ENCODE measurements around the gene MAP3K20.
"Not testable (repeated sequence)": the region's sequence is repeated elsewhere in the genome, so short reads cannot be mapped to it uniquely, and the experiment has no call there.

MAP3K20 gene

DNA sequence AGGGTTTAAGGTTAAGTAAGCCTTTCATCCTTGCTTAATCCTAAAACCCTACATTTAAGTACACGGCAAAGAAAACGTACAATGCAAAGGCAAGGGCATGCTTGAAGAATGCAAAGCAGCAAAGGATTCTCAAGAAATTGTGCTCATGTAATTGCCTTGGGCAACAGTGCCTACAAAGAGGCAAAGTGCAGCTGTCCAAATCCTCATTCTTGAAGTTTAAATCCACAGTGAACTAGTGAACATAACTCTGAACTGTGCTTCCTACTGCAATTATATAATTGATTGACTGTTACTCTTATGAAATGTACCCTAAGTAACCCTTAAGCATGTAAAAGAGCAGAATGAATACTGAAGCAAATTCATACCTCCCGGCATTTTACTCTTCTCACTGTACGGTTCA lies 85.4 kb downstream of the MAP3K20 start:
- no peak for DNase-seq (ENCODE audit: low read depth in 2 of 2)

DNA sequence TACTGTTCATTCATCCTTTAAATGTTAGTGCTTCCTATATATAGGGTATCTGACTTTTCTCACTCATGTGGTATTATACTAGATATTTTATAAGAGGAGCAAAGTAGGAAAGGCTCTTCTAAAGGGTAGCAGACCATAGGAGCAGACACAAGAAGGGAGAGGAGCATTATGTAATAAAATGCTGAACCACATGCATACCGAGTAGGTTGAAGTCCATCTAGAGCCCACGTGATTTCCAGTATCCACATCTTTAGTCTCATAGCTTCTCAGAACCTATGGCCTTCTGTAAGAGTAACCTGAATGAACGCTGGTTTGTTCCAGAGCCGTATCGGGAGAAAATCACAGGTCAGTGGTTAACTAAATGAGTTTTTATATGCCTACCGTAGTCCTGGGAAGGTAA lies 85.9 kb downstream of the MAP3K20 start:
- no peak for DNase-seq (ENCODE audit: low read depth in 2 of 2)

DNA sequence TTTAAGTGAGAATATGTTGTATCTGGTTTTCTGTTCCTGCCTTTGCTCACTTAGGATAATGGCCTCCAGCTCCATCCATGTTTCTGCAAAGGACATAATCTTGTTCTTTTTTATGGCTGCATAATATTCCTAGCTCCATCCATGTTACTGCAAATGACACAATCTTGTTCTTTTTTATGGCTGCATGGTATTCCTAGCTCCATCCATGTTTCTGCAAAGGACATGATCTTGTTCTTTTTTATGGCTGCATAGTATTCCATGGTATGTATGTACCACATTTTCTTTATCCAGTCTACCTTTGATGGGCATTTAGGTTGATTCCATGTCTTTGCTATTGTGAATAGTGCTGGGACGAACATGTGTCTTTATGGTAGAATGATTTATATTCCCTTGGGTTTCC lies 87.7 kb downstream of the MAP3K20 start:
- DNase-seq (ENCODE audit: low read depth in 2 of 2): not testable (repeated sequence)

DNA sequence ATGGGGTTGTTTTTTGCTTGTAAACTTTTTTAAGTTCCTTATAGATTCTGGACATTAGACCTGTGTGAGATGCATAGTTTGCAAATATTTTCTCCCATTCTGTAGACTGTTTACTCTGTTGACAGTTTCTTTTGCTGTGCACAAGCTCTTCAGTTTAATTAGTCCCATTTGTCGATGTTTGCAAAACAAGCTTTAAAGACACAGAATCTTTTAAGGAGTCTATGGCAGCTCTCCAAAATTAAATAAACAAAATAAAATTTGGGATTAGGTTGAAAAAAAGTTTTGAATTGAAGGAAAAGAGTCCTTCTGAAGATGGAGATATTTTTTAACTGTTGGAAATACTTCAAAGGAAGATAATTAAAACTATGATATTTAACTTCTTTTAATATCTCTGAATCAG lies 88.8 kb downstream of the MAP3K20 start:
- no peak for DNase-seq (ENCODE audit: low read depth in 2 of 2)

DNA sequence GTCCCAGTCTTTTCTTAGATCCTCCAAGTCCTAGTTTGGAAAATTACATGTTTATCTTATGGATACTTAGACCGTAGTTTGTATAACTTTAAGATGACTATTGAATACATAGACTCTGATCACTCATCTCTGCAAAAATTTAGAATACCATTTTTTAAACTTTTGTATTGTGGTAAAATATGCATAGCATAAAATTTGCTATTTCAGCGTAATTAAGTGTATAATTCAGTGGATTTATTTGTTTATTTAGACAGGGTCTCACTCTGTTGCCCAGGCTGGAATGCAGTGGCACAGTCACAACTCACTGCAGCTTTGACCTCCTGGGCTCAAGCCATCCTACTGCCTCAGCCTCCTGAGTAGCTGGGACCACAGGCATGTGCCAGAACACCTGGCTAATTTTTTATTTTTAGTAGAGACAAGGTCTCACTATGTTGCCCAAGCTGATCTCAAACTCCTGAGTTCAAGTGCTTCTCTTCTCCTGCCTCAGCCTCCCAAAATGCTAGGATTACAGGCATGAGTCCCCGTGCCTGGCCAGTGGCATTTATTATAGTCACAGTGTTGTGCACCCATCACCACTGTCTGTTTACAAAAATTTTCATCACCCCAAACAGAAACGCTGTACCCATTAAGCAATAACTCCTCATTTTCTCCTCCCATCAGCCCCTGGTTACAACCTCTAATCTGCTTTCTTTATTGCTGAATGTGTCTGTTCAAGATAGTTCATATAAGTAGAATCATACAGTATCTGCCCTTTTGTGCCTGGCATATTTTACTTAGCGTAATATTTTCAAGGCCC lies 90.0 kb downstream of the MAP3K20 start:
- no peak for DNase-seq (ENCODE audit: low read depth in 2 of 2)

DNA sequence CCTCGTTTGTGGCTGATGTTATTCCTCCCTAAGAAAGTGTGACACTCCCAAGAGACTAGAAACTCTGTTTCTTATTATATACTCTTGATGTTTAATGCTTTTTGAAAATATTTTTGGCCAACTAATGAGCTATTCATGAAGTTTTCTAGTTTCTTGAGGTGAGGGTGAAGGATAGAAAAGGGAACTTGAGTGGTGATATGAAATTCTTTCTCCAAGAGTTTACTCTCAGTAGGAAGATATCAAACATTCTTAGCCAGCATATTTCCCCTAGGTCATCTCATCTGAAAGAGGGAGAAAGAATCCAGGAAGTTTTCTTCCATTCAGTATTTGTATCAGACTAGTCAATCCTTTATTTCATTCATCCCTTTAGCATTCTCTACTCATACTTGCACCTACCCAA lies 95.7 kb downstream of the MAP3K20 start:
- no peak for DNase-seq (ENCODE audit: low read depth in 2 of 2)

DNA sequence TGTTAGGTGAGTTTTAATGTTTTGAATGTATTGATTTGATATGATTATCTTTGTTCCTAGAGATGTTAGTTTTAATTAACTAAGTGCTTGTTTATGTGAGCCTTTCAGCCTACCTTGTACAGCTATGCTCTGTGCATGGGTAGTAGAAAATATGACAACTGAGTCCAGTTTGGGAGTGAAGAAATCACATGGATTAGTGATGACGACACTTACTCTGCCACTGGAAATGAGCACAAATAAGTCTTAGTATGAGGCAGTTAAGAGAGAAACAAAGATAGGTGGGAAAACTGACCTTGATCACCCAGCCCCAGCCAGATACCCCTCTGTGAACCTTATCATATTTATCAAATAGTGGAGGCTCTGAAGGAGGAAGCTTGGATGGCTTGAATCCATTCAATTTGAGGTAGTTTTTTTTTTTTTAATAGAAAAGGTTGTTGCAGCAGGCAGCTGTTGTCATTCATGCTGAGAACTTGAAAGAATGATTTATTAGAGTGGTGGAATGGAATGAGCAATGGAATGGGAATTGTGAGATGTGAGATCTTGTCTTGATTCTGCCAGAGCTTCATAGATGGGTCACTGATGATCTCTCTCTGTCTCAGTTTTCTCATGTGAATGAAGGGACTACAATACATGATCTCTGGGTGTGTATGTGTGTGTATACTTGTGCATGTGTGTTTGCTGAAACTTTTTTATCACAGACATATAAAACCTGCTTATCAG lies 96.4 kb downstream of the MAP3K20 start:
- DNase-seq (ENCODE audit: low read depth in 2 of 2): no peak

DNA sequence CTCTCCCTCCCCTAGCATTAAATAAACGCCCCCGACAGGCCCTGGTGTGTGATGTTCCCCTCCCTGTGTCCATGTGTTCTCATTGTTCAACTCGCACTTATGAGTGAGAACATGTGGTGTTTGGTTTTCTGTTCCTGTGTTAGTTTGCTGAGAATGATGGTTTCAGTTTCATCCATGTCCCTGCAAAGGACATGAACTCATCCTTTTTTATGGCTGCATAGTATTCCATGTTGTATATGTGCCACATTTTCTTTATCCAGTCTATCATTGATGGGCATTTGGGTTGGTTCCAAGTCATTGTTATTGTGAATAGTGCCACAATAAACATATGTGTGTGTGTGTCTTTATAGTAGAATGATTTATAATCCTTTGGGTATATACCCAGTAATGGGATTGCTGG lies 98.7 kb downstream of the MAP3K20 start:
- DNase-seq (ENCODE audit: low read depth in 2 of 2): not testable (repeated sequence)

DNA sequence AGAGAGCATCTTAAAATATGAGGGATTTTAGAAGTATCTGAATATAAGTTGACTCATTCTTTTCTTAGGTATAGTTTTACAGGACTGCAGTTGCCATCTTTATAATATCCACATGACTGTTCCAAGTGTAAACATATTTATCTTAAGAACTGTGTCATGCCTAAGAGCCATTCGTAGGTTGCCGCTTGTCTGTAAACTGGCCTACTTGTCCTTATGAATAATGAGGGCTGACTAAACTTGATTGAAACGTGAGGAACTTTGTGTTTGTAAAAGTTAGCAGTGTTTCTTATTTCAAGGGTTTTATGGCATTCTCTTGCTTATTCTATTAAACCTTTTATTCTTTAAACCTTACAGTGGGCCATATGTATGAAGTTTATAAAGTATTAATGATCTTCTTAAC lies 99.6 kb downstream of the MAP3K20 start:
- DNase-seq (ENCODE audit: low read depth in 2 of 2): no peak

DNA sequence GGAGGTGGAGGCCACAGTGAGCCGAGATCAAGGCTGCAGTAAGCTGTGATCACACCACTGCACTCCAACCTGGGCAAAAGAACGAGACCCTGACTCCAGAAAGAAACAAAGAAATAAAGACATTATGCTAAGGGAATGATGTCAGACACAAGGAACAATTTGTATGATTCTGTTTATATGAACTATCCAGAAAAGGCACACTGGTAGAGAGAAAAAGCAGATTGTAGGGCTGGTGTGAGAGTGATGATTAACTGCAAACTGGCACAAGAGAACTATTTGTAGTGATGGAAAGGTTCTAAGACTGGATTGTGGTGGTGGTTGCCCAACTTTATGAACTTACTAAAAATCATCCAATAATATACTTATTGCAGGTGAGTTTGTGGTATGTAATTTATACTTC lies 106.3 kb downstream of the MAP3K20 start:
- DNase-seq (ENCODE audit: low read depth in 2 of 2): no peak

DNA sequence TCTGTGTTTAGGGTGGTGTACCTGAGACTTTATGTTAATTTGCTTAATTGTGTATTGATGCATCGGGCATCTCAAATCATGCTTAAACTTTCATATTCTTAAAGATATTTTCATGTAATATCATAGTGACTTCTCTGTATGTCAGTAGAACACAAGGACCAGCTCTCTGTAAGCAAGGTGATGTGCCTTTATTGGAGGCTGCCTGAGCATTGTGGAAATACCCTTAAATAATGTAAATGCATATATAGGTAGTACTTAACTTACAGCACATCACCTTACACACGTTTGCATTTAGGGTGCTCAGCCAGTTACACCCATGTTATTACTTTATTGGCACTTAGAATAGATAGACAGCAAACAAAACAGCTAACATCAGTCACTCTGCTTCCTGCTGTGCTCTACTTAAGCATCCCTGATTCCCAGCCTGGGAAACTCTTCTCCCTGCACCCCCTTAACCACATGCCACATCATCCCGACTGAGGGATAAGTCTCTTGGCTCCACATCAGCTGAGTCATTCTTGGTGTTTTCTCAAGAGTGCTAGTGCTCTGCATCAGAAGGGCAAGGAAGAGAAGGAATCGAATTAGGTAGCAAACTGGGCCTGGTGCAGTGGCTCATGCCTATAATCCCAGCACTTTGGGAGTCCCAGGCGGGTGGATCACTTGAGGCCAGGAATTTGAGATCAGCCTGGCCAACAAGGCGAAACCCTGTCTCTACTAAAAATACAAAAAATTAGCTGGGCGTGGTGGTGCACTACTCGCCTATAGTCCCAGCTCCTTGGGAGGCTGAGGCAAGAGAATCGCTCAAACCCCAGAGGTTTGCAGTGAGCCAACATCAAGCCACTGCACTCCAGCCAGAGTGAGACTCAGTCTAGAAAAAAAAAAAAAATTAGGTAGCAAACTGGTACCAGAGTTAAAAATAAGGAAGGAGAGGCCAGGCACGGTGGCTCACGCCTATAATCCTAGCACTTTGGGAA lies 108.7 kb downstream of the MAP3K20 start:
- no peak for DNase-seq (ENCODE audit: low read depth in 2 of 2)

DNA sequence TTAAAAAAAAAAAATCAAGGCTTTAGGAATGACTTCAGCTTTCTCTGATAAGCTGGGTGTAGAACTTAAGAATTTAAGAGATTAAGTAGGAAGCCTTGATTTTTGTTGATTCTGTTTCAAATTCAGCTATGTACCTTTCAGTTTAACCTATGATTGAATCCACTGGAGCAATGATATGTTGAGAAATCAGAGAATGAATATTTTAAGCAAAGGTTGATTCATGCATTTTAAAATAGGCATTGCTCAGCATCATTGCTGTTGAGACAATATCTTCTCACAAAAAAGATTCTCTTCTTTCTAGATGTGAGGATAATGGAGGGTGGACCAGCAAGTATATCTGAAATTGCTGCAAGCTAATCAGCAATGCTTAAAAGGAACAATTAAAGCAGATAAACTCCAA lies 109.8 kb downstream of the MAP3K20 start:
- no peak for DNase-seq (ENCODE audit: low read depth in 2 of 2)

DNA sequence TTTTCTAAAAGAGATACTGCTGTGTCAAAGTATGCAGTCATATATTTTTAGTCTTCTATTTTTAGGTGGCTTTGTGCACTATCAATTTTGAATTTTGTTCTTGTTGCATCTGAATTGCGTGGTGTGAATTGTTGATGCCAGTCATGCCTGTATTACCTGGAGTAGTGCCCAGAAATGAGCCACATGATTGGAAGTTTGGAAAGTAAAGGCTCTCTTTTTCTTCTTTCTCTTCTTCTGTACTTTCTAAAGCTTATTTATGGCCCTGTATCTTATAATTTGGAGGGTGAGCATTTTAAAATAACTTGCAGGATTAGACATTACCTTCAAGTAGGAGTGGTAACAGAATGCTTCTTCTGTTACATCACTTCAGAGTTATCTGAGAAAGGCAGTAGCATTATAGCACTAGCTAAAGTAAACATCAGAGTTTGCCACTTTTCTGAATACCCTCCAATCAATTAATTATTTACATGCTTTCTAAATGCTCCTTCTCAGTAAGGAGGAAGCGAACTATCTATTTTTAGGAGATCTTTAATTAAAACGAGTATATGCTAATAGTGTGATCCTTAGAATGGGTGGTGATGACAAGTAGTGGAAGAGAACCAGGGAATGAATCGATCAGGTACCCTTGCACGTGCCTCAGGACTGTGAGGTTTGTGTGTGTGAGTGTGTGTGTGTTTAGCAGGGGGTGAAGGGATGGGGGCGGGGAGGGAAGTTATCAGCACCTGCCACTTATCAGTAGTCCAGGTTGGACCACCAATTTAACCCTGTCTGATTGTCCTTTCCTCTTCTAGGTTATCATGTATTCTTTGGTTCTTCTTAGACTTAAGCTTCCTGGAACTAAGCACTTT lies 112.5 kb downstream of the MAP3K20 start:
- no peak for DNase-seq (ENCODE audit: low read depth in 2 of 2)

DNA sequence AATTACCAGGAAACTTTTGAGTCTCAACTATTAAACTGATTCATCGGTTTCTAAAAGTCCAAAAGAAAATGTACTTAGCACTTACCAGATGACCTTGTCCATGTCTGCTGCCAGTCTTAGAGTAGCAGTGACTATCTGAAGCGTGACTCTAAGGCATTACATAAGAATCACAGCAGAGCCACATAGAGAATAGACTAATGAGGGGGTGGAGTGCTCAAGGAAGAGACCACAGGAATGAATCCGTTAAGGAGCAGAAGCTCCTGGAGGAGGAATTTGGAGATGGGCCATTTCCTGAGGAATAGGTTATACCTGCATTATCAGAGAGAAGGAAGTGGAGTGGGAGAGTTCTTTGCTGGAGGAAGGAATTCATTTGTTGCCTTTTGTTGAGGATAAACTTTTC lies 116.0 kb downstream of the MAP3K20 start:
- no peak for DNase-seq (ENCODE audit: low read depth in 2 of 2)

DNA sequence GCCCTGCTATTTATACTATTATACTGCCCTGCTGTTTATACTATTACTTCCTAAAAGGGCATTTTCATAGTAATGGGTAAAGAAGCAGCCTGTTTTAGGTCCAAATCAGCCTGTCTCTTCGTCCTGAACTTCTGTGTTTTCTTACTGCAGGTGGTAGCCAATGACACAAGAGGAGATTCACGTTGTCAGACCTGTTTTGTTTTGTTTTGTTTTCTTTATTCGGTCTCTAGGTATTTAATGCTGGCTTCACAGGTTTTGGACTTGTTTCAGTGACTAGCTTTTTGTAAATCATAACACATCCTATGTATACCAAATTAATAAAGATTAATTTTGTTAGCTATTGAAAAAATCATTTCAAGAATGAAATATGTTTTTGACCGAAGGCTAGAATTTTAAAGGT lies 116.4 kb downstream of the MAP3K20 start:
- no peak for DNase-seq (ENCODE audit: low read depth in 2 of 2)

DNA sequence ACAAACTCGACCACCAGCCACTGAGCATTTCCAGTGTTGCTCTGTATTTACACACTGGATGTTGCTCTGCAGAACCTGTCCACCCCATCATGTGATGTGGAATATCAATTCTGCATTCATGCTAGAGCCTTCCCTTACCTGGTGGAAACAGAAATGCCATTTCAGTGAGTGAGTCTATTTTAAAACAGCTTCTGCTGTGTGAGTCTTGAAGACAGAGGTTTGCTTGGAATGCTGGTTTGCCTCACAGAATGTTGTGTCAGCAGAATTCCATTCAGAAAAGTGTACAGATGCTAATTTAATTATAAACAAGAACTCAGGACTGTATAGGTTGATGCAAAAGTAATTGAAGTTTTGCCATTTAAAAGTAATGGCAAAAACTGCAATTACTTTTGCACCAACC lies 118.3 kb downstream of the MAP3K20 start:
- DNase-seq (ENCODE audit: low read depth in 2 of 2): no peak

DNA sequence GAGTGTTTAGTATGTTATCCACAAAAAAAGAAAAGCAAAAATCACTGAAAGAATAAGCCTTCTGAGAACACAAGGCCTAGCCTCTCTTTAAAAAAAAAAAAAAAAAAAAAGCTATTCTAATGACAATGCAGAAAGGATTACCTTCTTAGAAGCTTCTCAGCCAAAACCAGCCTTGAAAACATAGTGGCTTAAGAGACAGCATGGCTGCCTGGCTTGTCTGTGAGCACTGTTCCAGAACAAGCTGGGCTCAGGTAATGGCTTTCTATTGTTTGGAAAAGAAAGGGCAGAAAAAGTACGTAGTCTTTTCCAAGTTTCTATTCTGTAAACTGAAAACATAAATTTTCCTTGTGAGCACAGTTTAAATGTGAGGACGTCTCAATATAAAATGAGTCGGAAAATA lies 119.5 kb downstream of the MAP3K20 start:
- DNase-seq (ENCODE audit: low read depth in 2 of 2): no peak

DNA sequence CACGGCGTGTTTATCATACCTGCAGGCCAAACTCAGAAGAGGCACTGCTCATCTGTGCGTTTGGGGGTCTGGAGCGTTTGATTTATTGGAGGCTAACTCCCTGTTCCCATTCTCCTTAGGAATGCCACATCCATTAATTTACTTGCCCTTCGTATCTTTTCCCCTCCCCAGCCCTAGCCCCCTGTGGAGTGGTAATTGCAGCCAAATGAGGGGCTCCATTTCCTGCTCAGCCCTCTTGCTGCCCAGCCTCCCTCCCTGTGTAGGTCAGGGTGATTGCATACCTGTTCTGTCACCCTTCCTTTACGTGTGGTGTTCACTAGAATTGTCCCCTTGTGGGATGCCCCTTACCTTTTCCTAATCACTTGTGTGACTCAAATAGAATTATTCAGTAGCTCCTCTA lies 120.4 kb downstream of the MAP3K20 start:
- DNase-seq (ENCODE audit: low read depth in 2 of 2): no peak

DNA sequence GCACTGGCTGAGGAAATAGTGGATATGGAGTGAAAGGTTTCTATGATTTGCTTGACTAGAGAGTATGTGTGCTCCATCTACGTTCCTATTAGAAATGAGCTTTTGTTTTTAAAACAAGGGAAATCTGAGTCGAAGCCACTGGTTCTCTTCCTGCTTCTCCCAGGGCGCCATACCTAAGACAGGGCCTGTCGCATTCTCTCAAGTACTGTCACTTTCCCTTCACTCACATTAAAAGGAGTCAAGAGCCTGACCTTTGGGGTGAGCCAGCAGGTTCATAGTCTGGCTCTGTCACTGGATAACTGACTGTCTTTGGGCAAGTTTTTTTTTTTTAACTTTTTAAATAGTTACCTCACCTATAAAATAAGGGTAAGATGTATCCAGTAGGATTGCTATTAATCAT lies 121.0 kb downstream of the MAP3K20 start:
- no peak for DNase-seq (ENCODE audit: low read depth in 2 of 2)

DNA sequence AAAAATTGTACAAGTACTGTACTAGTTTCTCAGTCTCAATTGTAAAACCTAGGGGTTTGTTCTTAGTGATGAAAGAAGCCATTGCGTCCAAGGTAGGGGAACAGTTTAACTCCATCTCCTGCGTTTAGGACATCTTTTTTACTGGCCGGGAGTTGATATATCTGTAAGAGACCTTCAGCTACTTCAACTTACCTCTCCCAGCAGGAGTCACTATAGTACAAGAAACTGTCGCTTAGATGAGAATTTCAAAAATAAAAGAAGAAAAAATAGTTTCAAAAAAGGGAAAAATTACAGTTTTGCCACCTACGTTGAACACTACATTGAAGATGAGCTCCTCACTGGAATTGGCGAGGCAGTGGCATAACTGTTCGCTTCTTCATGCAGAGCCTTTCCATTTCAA lies 122.7 kb downstream of the MAP3K20 start:
- DNase-seq (ENCODE audit: low read depth in 2 of 2): no peak

DNA sequence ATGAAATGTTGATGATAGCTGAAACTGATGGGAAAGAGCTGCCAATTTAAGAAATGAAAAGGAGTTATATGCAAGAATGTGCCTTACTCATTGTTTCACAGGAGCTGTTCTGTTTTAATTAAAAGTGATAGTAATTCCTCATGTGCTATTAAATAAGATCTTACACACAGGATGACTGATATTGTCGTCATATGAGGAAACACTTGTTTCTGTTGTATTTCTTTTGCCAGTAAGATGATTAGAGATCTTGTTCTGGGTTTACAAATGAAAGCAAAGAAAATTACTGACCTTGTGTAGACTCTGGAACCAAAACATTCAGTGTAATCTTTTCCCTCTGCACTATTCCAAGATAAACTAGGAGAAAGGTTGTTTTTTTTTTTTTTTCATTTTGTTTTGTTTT lies 123.6 kb downstream of the MAP3K20 start:
- no peak for DNase-seq (ENCODE audit: low read depth in 2 of 2)
